SK-N-MC (cell line): ENCODE data around the gene PRR23A.

ENCODE experiments used
- EZH2 ChIP-seq: fragments of 200-600 bp; sonication (generic); IDR thresholded peaks from one replicate; pipeline ENCODE4 v1.6.1; 2017; ENCODE audit warnings: antibody characterized with exemption
- FOXP2 ChIP-seq: optimal IDR thresholded peaks from 2 replicates; pipeline ENCODE3; 2011; ENCODE audit warnings: mild to moderate bottlenecking, moderate library complexity; ENCODE audit not compliant: insufficient read depth; ENCODE audit errors: extremely low read length, control extremely low read depth
- POLR2AphosphoS5 ChIP-seq: IDR thresholded peaks from 2 replicates; pipeline ENCODE4 v1.6.1; 2012; ENCODE audit warnings: mild to moderate bottlenecking, low read depth, low read length, borderline replicate concordance

GRCh38 chr3:139037478-139037877 is 31.4 kb upstream of the PRR23A start:
- TF ChIP-seq POLR2AphosphoS5, result no peak
- no peak for TF ChIP-seq EZH2
- no peak for TF ChIP-seq FOXP2
